GM12801 (cell line): ENCODE measurements around the gene TCHHL1.

ENCODE experiments used
- TF ChIP-seq, protein P1 (sequence below): IDR thresholded peaks from one replicate; pipeline ENCODE4 v1.5.1; 2011; ENCODE audit warnings: control low read depth; ENCODE audit not compliant: insufficient read length; ENCODE audit errors: extremely low read depth

TCHHL1 gene

DNA sequence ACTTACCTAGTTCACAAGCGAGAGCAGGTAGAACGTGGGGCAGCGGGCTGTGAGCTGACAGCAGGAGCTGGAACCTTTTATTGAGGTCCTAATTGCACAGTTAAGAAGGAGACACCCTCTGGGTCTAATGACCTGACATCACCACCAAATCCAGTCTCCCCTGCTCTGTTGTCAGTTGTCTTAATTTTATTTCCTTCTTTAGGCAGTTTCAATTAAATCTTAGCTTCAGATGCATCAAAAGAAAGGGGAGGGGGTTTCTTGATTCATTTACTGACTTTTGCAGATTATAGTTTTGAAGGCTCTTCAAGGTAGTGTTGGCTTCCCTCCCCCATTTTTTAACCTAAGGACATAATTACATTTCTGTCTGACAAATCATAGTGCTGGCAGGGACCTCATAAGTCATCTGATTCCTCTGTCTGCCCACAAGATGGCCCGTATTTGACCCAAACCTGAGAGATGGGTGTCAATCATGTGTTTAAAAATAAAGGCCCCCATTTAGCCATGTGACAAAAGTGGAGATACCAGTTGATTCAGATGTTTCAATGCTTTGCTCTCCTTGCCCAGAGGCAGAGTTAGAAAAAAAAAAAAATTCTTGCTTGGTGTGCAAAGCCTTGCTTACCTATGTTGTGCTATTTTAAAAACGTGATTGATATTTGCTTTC lies at the start of gene TCHHL1:
Gene TCHHL1 (minus strand): TSS at position 51 of the 661 bp plus-strand sequence. CDS start 921 bp downstream, outside the sequence.
- TF ChIP-seq, protein P1, sequence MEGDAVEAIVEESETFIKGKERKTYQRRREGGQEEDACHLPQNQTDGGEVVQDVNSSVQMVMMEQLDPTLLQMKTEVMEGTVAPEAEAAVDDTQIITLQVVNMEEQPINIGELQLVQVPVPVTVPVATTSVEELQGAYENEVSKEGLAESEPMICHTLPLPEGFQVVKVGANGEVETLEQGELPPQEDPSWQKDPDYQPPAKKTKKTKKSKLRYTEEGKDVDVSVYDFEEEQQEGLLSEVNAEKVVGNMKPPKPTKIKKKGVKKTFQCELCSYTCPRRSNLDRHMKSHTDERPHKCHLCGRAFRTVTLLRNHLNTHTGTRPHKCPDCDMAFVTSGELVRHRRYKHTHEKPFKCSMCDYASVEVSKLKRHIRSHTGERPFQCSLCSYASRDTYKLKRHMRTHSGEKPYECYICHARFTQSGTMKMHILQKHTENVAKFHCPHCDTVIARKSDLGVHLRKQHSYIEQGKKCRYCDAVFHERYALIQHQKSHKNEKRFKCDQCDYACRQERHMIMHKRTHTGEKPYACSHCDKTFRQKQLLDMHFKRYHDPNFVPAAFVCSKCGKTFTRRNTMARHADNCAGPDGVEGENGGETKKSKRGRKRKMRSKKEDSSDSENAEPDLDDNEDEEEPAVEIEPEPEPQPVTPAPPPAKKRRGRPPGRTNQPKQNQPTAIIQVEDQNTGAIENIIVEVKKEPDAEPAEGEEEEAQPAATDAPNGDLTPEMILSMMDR, result no peak

DNA sequence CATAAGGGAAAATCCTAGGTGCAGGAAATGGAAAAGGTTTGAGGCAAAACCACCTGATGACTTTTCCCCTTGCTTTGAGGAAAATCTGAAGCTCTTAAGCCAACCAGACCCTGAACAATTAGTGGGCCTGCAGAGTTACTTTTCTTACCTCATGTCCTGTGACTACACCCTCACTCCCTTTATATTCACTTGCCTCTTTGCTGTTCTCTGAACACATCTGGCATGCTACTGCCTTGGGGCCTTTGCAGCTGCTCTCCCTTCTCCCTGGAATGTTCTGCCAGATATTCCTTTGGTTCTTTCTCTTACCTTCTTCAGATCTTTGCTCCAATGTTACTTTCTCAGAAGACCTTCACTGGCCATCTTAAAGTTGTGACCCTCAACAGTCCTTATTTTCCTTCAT lies 48.4 kb upstream of the TCHHL1 start:
- TF ChIP-seq, protein P1, result no peak

DNA sequence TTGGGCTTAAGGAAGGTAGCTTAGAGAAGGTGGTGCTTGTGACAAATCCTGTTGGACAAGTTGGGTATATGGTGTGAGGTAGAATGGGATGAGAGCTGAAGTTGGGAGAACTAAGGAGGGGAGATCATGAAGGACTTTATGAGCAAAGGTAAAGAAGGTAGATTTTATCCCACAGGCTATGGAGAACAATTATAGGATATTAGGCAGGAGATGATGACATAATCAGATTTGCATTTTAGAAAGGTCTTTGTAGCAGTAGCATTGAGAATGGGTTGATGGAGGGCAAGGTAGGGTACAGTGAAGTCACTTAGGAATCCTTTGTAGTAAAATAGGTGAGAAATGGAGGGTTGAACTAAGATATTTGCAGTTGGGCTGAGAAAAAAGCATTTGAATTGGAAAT lies 41.3 kb upstream of the TCHHL1 start:
- TF ChIP-seq, protein P1, result no peak

DNA sequence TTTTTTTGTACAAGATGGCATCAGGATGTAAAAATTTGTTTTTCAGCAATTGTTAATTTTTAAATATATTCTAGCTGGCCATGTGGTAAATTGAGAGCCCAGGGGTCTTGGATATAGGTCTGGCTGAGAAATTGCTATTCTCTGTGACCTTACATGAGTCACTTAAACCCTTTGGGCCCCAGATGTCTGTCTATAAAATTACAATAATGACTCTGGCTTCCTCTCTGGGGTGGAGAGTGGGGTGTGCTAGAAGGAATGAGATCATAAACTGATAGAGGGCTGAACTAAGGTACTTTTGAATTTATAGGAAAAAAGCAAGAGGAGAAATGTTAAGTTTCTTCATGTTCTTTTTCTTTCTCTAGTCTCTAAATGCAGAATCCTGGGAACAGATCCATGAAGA lies 38.8 kb upstream of the TCHHL1 start:
- TF ChIP-seq, protein P1, result no peak

DNA sequence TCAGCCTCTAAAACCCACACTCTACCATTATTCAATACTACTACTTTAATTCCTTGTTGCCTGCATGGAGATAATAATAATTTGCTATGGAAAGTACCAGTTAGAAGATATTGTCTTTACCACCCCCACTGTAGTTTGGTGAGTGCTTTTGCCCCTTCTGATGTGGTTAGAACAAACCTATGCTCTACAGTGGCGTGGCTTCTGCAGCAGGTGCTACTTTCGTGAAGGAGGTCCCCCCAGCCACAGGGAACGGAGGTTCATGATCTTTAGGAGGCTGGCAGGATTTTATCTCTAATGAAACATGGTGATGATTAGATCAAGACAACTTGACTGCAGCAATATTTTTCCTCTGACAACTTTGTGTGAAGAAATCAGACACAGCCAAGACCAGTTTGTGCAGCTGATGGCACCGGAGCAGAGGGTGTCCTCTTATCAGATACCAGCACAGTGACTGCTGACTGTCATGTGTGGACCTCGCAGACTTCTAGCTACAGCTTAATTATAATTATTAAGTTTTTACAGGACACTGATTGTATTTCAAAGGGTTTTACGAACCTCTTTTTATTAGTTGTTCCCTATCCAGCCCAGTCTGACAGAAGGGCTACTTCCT lies 37.1 kb upstream of the TCHHL1 start:
- TF ChIP-seq, protein P1, result no peak

DNA sequence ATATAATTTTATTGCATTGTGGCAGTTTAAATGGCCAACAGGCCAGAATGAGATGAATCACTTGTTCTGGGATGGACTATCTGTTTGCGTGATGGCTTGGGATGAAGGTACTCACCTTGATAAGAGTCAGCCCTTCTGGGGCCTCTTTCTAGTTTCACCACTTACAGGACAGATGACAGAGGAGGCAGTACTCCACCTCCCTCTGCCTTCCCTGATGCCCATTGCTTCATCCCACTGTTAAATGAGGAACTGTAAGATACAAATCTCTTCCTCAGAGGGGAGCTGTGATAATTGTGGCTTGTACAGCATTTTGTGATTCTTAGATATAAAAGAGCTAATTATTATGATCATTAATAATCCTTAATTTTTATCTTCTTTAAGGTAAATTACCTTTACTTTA lies 30.1 kb upstream of the TCHHL1 start:
- TF ChIP-seq, protein P1, result no peak

DNA sequence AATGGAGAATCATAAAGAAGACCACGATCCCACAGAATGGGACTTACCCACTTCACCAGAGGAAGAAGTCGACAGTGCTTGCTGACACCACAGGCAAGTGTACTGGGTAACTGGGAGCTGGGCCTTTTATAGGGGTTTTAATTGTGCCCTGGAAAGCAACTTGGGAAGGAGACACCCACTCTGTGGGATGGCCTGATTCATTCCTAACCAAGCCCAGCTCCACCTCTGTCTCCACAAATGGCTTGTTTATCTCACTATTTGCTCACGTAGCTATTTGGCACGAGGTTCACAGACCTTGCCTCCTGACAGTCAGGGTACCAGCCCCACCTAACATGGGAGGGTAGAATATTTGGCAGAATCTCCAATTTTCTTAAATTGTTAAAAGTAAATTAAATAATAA lies 26.5 kb upstream of the TCHHL1 start, which contains the start of gene TCHH:
Gene TCHH (minus strand): TSS at position 101 of the 400 bp plus-strand sequence. CDS start 1,364 bp downstream, outside the sequence.
- TF ChIP-seq, protein P1, result no peak
